GM18909 (cell line): ENCODE results near the gene TMEM127.
A peak's percentile ranks its signal among the peaks of the same experiment; 100 is the strongest.
"Not testable (repeated sequence)": the region's sequence is repeated elsewhere in the genome, so short reads cannot be mapped to it uniquely, and the experiment has no call there.

Experiments
- ATAC-seq: cut with Tn5 transposase; IDR thresholded peaks from one replicate; pipeline ENCODE4 v1.9.1; 2021; ENCODE audit warnings: mild to moderate bottlenecking; ENCODE audit not compliant: unreplicated experiment, poor library complexity

TMEM127 gene

GRCh38 chr2:96264656-96265348, 995 bp downstream of the TMEM127 start:
- ATAC-seq = peak; percentile 13

- ATAC-seq = no peak
Observed at GRCh38 chr2:96264086-96264485, 1.7 kb downstream of the TMEM127 start.

GRCh38 chr2:96262306-96262705, 3.5 kb downstream of the TMEM127 start:
- ATAC-seq = no peak

- no peak for ATAC-seq
Observed at GRCh38 chr2:96261328-96262003, 4.3 kb downstream of the TMEM127 start.

GRCh38 chr2:96260387-96261260, 5.2 kb downstream of the TMEM127 start:
- ATAC-seq = peak; percentile 37

GRCh38 chr2:96259497-96259921, 6.3 kb downstream of the TMEM127 start:
- no peak for ATAC-seq

GRCh38 chr2:96258166-96259022, 7.4 kb downstream of the TMEM127 start:
- ATAC-seq = no peak

- not testable (repeated sequence) for ATAC-seq
Observed at GRCh38 chr2:96257744-96258143, 8.1 kb downstream of the TMEM127 start.

- ATAC-seq = no peak
Observed at GRCh38 chr2:96256611-96257113, 9.1 kb downstream of the TMEM127 start.

- no peak for ATAC-seq
Observed at GRCh38 chr2:96254571-96254970, 11.2 kb downstream of the TMEM127 start.

GRCh38 chr2:96253006-96253405, 12.8 kb downstream of the TMEM127 start:
- no peak for ATAC-seq

- no peak for ATAC-seq
Observed at GRCh38 chr2:96252526-96252925, 13.3 kb downstream of the TMEM127 start.

GRCh38 chr2:96251721-96252292, 14.0 kb downstream of the TMEM127 start:
- no peak for ATAC-seq

GRCh38 chr2:96250188-96250587, 15.6 kb downstream of the TMEM127 start:
- ATAC-seq = no peak

- ATAC-seq = no peak
Observed at GRCh38 chr2:96249654-96250053, 16.1 kb downstream of the TMEM127 start.

- ATAC-seq = no peak
Observed at GRCh38 chr2:96248624-96249023, 17.2 kb downstream of the TMEM127 start.

- ATAC-seq = no peak
Observed at GRCh38 chr2:96247896-96248295, 17.9 kb downstream of the TMEM127 start.

- ATAC-seq = no peak
Observed at GRCh38 chr2:96247009-96247408, 18.8 kb downstream of the TMEM127 start.

GRCh38 chr2:96245609-96246390, 20.0 kb downstream of the TMEM127 start:
- no peak for ATAC-seq
